ENCODE data around the gene KCNK6. TPM values are rescaled to one million over a fixed set of nuclear protein-coding genes. Genes with fewer than 3 reads are reported as not detected.
A peak's percentile ranks its signal among the peaks of the same experiment; 100 is the strongest.

KCNK6 gene
- total RNA-seq (2014; rRNA removed; shearing (Covaris generic)) (9.9 and 14.6 TPM in 2 replicates), polyA plus RNA-seq (2016; fragmentation: Nextera tagmentation; extraction: Ambion mirVana) (9.0 and 9.4 TPM in 2 replicates)
- long read RNA-seq, full-length matches to known transcripts = 3 of 5 reads
- long read RNA-seq, partial matches to known transcripts = 0 of 5 reads
- long read RNA-seq, other reads (novel, unspliced or antisense) = 2 of 5 reads

DNA sequence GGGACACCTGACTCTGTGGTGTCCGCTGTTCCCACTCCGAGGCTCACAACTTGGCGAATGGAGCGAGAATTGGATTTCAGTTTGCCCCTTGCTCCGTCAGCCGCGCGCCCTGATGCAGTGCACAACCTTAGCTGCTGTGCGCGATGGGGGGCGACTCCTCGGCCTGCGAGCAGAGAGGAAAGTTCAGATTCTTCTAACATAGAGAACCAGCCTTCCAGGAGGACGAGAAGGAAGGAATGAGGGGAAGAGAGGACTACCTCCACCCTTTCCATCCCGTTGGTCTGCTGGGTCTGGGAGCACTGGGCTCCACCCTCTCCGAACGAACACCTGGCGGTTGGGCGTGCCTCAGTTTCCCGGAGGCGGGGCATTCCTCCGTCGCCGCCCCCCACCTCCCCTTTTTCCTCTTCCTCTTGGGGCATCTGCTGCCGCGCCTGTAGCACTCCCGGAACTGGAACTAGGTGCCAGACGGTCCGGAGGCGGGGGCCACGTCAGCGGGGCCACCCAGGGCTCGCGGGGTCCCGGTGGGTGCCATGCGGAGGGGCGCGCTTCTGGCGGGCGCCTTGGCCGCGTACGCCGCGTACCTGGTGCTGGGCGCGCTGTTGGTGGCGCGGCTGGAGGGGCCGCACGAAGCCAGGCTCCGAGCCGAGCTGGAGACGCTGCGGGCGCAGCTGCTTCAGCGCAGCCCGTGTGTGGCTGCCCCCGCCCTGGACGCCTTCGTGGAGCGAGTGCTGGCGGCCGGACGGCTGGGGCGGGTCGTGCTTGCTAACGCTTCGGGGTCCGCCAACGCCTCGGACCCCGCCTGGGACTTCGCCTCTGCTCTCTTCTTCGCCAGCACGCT, at the start of gene KCNK6:
TSS of gene KCNK6 (plus strand) at position 425 of the 838 bp plus-strand sequence. CDS start at position 531, 106 bp downstream.
- Histone ChIP-seq H3K4me3 (peak within 1 kb of the TSS; percentile 89), H3K9me2 (ENCODE audit: insufficient read depth) (no peaks in the 10 kb centered on the region), H2AFZ (peak within 1 kb of the TSS; percentile 97), H3K4me1 (ENCODE audit: insufficient read depth) (peaks cover 5% of the 10 kb centered on the region; the same call in 1 of the 2 replicates), H3K27ac (ENCODE audit: low read depth) (no peak within 1 kb of the TSS), H3F3A (replicated peaks; ENCODE audit: low read depth) (peaks cover 15% of the 10 kb centered on the region), H4K20me1 (replicated peaks; ENCODE audit: insufficient read depth) (no peaks in the 10 kb centered on the region; the same call in 1 of the 2 replicates), H3K79me2 (replicated peaks; ENCODE audit: insufficient read depth) (peaks cover 1% of the 10 kb centered on the region; the same call in 1 of the 2 replicates), H3K36me3 (ENCODE audit: insufficient read depth) (no peaks in the 10 kb centered on the region), H3K4me2 (peak within 1 kb of the TSS; percentile 98), H3K27me3 (ENCODE audit: insufficient read depth) (peaks cover 36% of the 10 kb centered on the region)
- ATAC-seq = peak; percentile 42
- peaks cover 23% of the 10 kb centered on the region; the same call in 2 of the 3 replicates for H3K4me1 Mint-ChIP-seq
- H3K4me3 Mint-ChIP-seq = peak within 1 kb of the TSS; percentile 77
- peak; percentile 77 for DNase-seq (ENCODE audit: low spot score)
- TF ChIP-seq CREB1 (CRISPR knock-in tag; IDR thresholded peaks at IDR 0.05; ENCODE audit: low read depth) (no peak), POLR2AphosphoS5 (IDR thresholded peaks at IDR 0.05; ENCODE audit: low read depth) (peak; percentile 87)
- H3K9me3 Mint-ChIP-seq = no peaks in the 10 kb centered on the region
- no peaks in the 10 kb centered on the region; the same call in 2 of the 3 replicates for H3K36me3 Mint-ChIP-seq (ENCODE audit: low read depth)
- no peak within 1 kb of the TSS for H3K27ac Mint-ChIP-seq
- H3K27me3 Mint-ChIP-seq (ENCODE audit: insufficient read depth, low read depth, poor library complexity) = peaks cover 44% of the 10 kb centered on the region

DNA sequence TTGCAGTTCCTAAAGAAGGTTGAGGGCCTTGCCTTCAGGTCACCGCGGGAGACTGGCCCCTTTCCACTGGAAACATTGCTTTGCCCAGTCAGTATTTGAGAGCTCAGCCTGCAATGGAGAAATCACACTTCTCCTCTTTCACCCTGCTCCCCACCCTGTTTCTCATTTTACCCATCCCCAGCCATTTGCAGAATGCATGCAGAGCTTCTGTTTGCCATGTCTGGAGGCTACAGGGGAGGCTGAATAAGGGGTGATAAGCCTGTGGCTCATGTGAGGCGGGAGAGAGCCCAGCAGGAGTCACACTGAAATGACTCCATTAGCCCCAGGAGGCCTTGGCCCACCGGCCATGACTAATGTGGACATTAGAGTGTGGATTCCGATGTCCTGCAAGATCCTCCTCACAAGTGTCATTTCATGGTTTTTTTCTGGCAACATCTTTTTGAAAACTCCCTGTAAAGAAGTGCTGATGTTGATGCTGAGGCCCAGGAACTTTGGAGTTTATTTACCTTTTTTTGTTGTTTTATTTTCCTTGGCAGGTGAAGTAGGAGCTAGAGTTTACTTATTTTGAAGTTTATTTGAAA, 49.0 kb upstream of the KCNK6 start:
- Histone ChIP-seq H3K4me2 (no peak overlapping the region), H2AFZ (no peak overlapping the region), H3F3A (replicated peaks; ENCODE audit: low read depth) (peaks cover 20% of the 10 kb centered on the region; the same call in 1 of the 2 replicates), H3K4me3 (no peak overlapping the region), H3K4me1 (ENCODE audit: insufficient read depth) (peaks cover 35% of the 10 kb centered on the region), H3K79me2 (replicated peaks; ENCODE audit: insufficient read depth) (peaks cover 100% of the 10 kb centered on the region), H3K9me2 (ENCODE audit: insufficient read depth) (no peaks in the 10 kb centered on the region), H3K27ac (ENCODE audit: low read depth) (no peak overlapping the region), H3K27me3 (ENCODE audit: insufficient read depth) (no peaks in the 10 kb centered on the region), H3K36me3 (ENCODE audit: insufficient read depth) (no peaks in the 10 kb centered on the region), H4K20me1 (replicated peaks; ENCODE audit: insufficient read depth) (peaks cover 72% of the 10 kb centered on the region)
- H3K36me3 Mint-ChIP-seq (ENCODE audit: low read depth) = peaks cover 14% of the 10 kb centered on the region
- no peaks in the 10 kb centered on the region for H3K9me3 Mint-ChIP-seq
- peaks cover 38% of the 10 kb centered on the region for H3K4me1 Mint-ChIP-seq
- H3K27ac Mint-ChIP-seq = no peak overlapping the region
- DNase-seq (ENCODE audit: low spot score) (no peak), ATAC-seq (no peak)
- no peak overlapping the region for H3K4me3 Mint-ChIP-seq
- H3K27me3 Mint-ChIP-seq (ENCODE audit: insufficient read depth, low read depth, poor library complexity) = peaks cover 10% of the 10 kb centered on the region
- TF ChIP-seq NANOG (IDR thresholded peaks at IDR 0.05; ENCODE audit: borderline replicate concordance) = no peak
- TF ChIP-seq EZH2phosphoT487 (IDR thresholded peaks at IDR 0.05; ENCODE audit: unreplicated experiment) = no peak
- TF ChIP-seq, protein P1, sequence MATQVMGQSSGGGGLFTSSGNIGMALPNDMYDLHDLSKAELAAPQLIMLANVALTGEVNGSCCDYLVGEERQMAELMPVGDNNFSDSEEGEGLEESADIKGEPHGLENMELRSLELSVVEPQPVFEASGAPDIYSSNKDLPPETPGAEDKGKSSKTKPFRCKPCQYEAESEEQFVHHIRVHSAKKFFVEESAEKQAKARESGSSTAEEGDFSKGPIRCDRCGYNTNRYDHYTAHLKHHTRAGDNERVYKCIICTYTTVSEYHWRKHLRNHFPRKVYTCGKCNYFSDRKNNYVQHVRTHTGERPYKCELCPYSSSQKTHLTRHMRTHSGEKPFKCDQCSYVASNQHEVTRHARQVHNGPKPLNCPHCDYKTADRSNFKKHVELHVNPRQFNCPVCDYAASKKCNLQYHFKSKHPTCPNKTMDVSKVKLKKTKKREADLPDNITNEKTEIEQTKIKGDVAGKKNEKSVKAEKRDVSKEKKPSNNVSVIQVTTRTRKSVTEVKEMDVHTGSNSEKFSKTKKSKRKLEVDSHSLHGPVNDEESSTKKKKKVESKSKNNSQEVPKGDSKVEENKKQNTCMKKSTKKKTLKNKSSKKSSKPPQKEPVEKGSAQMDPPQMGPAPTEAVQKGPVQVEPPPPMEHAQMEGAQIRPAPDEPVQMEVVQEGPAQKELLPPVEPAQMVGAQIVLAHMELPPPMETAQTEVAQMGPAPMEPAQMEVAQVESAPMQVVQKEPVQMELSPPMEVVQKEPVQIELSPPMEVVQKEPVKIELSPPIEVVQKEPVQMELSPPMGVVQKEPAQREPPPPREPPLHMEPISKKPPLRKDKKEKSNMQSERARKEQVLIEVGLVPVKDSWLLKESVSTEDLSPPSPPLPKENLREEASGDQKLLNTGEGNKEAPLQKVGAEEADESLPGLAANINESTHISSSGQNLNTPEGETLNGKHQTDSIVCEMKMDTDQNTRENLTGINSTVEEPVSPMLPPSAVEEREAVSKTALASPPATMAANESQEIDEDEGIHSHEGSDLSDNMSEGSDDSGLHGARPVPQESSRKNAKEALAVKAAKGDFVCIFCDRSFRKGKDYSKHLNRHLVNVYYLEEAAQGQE (IDR thresholded peaks at IDR 0.05; ENCODE audit: unreplicated experiment) = no peak
- no peak for TF ChIP-seq POLR2AphosphoS5 (IDR thresholded peaks at IDR 0.05; ENCODE audit: low read depth)
- TF ChIP-seq STAT1 (IDR thresholded peaks at IDR 0.05; ENCODE audit: unreplicated experiment) = no peak
- TF ChIP-seq, protein P2, sequence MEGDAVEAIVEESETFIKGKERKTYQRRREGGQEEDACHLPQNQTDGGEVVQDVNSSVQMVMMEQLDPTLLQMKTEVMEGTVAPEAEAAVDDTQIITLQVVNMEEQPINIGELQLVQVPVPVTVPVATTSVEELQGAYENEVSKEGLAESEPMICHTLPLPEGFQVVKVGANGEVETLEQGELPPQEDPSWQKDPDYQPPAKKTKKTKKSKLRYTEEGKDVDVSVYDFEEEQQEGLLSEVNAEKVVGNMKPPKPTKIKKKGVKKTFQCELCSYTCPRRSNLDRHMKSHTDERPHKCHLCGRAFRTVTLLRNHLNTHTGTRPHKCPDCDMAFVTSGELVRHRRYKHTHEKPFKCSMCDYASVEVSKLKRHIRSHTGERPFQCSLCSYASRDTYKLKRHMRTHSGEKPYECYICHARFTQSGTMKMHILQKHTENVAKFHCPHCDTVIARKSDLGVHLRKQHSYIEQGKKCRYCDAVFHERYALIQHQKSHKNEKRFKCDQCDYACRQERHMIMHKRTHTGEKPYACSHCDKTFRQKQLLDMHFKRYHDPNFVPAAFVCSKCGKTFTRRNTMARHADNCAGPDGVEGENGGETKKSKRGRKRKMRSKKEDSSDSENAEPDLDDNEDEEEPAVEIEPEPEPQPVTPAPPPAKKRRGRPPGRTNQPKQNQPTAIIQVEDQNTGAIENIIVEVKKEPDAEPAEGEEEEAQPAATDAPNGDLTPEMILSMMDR (conservative IDR thresholded peaks at IDR 0.05; ENCODE audit: low read depth in 2 of 2) = no peak
- no peak for TF ChIP-seq JUNB (IDR thresholded peaks at IDR 0.05; ENCODE audit: unreplicated experiment)
- no peak for TF ChIP-seq ZNF331 (CRISPR knock-in tag; IDR thresholded peaks at IDR 0.05; ENCODE audit: low read depth)
- TF ChIP-seq, protein P3, sequence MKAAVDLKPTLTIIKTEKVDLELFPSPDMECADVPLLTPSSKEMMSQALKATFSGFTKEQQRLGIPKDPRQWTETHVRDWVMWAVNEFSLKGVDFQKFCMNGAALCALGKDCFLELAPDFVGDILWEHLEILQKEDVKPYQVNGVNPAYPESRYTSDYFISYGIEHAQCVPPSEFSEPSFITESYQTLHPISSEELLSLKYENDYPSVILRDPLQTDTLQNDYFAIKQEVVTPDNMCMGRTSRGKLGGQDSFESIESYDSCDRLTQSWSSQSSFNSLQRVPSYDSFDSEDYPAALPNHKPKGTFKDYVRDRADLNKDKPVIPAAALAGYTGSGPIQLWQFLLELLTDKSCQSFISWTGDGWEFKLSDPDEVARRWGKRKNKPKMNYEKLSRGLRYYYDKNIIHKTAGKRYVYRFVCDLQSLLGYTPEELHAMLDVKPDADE (IDR thresholded peaks at IDR 0.05) = no peak
- TF ChIP-seq ZNF114 (CRISPR knock-in tag; IDR thresholded peaks at IDR 0.05) = no peak

Measured in GM23338 (cell line).